ENCODE measurements around the gene LENG1. TPM values are rescaled to one million over a fixed set of nuclear protein-coding genes. Genes with fewer than 3 reads are reported as not detected.

LENG1 gene
- total and polyA plus RNA-seq, 9 of the 15 experiments (the other 6 are each of a cell fraction or from before 2014, with no cell fraction given) = 0.30 to 10.5 (median 4.7) TPM

DNA sequence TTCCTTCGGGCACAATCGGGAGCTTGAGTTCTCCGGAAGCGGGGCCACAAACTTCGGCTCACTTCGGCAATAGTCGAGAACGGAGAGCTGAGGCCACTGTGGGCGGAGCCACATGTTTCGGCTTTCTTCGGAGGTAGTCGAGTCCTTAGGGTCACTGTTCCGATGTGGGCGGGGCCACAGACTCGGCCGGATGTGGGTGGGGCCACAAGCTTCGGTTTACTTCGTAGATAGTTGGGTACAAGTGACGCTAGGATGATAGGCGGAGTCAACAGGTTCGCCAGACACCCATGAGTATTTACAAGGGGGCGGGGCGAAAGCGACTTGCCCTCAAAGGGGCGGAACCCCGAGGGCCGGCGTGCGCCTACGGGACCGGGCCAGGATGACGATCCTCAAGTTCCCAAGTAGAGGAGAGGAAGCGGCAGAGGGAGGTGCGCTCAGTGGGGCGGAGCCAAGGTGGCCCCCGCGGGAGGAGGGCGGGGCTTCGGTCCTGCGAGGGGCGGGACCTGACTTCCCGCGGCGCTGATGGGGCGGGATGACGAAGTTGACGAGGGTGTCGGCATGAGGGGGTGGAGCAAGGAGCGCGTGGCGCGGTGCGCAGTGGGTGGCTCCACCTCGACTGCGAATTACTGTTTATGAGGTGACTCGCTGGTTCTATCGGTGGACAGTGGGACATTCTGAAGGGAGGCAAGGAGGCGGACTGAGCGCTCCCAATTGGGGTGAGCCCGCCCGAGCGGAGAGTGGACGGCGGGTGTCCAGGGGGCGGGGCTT is 30.4 kb upstream of the LENG1 start (continued):
- TF ChIP-seq FOXM1 (IDR thresholded peaks at IDR 0.05; ENCODE audit: low read depth) (no peak), FOXM1 (CRISPR knock-in tag; IDR thresholded peaks at IDR 0.05; ENCODE audit: low read depth) (no peak), ATF1 (CRISPR knock-in tag; IDR thresholded peaks at IDR 0.05) (no peak), ATF1 (tag; IDR thresholded peaks at IDR 0.05) (peak; percentile 94), SIN3A (IDR thresholded peaks at IDR 0.05; ENCODE audit: borderline replicate concordance in 2 of 2, control insufficient read depth in 1 of 2, low read depth in 2 of 2, low read length in 2 of 2) (0 out of 4 replicates have a peak, but pooled peaks of 1 of the 2 experiments have one; percentile 35), ERF (CRISPR knock-in tag; IDR thresholded peaks at IDR 0.05) (no peak), TOE1 (IDR thresholded peaks at IDR 0.05; ENCODE audit: borderline replicate concordance) (peak; percentile 80; the same call in 1 of the 2 replicates), TOE1 (CRISPR knock-in tag; IDR thresholded peaks at IDR 0.05; ENCODE audit: borderline replicate concordance, low read depth) (0 out of 2 replicates have a peak, but pooled peaks have one; percentile 21), SRSF9 (IDR thresholded peaks at IDR 0.05; ENCODE audit: borderline replicate concordance, low read depth, low read length) (no peak), RBM15 (IDR thresholded peaks at IDR 0.05; ENCODE audit: insufficient read depth, low read length) (no peak), ZNF431 (CRISPR knock-in tag; IDR thresholded peaks at IDR 0.05) (no peak), ZNF124 (CRISPR knock-in tag; IDR thresholded peaks at IDR 0.05) (no peak), ZNF444 (CRISPR knock-in tag; IDR thresholded peaks at IDR 0.05) (no peak), ZNF24 (IDR thresholded peaks at IDR 0.05) (no peak), SOX6 (IDR thresholded peaks at IDR 0.05) (no peak), MTA2 (IDR thresholded peaks at IDR 0.05; ENCODE audit: low read depth) (no peak), PHF21A (IDR thresholded peaks at IDR 0.05; ENCODE audit: borderline replicate concordance, low read depth) (no peak), SPI1 (IDR thresholded peaks at IDR 0.05; ENCODE audit: borderline replicate concordance, low read depth, low read length) (peak; percentile 77; the same call in 1 of the 2 replicates)
- TF ChIP-seq, protein P1, sequence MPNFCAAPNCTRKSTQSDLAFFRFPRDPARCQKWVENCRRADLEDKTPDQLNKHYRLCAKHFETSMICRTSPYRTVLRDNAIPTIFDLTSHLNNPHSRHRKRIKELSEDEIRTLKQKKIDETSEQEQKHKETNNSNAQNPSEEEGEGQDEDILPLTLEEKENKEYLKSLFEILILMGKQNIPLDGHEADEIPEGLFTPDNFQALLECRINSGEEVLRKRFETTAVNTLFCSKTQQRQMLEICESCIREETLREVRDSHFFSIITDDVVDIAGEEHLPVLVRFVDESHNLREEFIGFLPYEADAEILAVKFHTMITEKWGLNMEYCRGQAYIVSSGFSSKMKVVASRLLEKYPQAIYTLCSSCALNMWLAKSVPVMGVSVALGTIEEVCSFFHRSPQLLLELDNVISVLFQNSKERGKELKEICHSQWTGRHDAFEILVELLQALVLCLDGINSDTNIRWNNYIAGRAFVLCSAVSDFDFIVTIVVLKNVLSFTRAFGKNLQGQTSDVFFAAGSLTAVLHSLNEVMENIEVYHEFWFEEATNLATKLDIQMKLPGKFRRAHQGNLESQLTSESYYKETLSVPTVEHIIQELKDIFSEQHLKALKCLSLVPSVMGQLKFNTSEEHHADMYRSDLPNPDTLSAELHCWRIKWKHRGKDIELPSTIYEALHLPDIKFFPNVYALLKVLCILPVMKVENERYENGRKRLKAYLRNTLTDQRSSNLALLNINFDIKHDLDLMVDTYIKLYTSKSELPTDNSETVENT (CRISPR knock-in tag; IDR thresholded peaks at IDR 0.05) = no peak
- TF ChIP-seq, protein P2, sequence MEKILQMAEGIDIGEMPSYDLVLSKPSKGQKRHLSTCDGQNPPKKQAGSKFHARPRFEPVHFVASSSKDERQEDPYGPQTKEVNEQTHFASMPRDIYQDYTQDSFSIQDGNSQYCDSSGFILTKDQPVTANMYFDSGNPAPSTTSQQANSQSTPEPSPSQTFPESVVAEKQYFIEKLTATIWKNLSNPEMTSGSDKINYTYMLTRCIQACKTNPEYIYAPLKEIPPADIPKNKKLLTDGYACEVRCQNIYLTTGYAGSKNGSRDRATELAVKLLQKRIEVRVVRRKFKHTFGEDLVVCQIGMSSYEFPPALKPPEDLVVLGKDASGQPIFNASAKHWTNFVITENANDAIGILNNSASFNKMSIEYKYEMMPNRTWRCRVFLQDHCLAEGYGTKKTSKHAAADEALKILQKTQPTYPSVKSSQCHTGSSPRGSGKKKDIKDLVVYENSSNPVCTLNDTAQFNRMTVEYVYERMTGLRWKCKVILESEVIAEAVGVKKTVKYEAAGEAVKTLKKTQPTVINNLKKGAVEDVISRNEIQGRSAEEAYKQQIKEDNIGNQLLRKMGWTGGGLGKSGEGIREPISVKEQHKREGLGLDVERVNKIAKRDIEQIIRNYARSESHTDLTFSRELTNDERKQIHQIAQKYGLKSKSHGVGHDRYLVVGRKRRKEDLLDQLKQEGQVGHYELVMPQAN (IDR thresholded peaks at IDR 0.05; ENCODE audit: borderline replicate concordance) = peak; percentile 89
- TF ChIP-seq, protein P3, sequence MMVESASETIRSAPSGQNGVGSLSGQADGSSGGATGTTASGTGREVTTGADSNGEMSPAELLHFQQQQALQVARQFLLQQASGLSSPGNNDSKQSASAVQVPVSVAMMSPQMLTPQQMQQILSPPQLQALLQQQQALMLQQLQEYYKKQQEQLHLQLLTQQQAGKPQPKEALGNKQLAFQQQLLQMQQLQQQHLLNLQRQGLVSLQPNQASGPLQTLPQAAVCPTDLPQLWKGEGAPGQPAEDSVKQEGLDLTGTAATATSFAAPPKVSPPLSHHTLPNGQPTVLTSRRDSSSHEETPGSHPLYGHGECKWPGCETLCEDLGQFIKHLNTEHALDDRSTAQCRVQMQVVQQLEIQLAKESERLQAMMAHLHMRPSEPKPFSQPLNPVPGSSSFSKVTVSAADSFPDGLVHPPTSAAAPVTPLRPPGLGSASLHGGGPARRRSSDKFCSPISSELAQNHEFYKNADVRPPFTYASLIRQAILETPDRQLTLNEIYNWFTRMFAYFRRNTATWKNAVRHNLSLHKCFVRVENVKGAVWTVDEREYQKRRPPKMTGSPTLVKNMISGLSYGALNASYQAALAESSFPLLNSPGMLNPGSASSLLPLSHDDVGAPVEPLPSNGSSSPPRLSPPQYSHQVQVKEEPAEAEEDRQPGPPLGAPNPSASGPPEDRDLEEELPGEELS (CRISPR knock-in tag; IDR thresholded peaks at IDR 0.05; ENCODE audit: borderline replicate concordance) = no peak
- TF ChIP-seq, protein P4, sequence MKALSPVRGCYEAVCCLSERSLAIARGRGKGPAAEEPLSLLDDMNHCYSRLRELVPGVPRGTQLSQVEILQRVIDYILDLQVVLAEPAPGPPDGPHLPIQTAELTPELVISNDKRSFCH (CRISPR knock-in tag; IDR thresholded peaks at IDR 0.05) = no peak
- TF ChIP-seq, protein P4 (tag; IDR thresholded peaks at IDR 0.05) = no peak

Data from K562 (cell line).